ENCODE data around the gene PPT1. TPM values are rescaled to one million over a fixed set of nuclear protein-coding genes. Genes with fewer than 3 reads are reported as not detected.

PPT1 gene
- total and polyA plus RNA-seq, 2 of the 8 experiments (the other 6 are each of a cell fraction or from before 2014, with no cell fraction given), result 77.1 to 150 TPM

- no peak for TF ChIP-seq CHD7 (IDR thresholded peaks at IDR 0.05; ENCODE audit: insufficient replicate concordance, low read length)
- no peak for TF ChIP-seq TAF1 (IDR thresholded peaks at IDR 0.05; ENCODE audit: low read depth, low read length)
- TF ChIP-seq CTBP2 (IDR thresholded peaks at IDR 0.05; ENCODE audit: borderline replicate concordance, insufficient read depth, insufficient read length, low read length), result no peak
- TF ChIP-seq HDAC2 (IDR thresholded peaks at IDR 0.05; ENCODE audit: borderline replicate concordance in 1 of 2, low read depth in 2 of 2, low read length in 2 of 2), result no peak
- no peak for TF ChIP-seq POU5F1 (IDR thresholded peaks at IDR 0.05; ENCODE audit: low read depth, low read length)
- TF ChIP-seq BRCA1 (IDR thresholded peaks at IDR 0.05; ENCODE audit: low read depth, low read length), result no peak
- TF ChIP-seq KDM5A (IDR thresholded peaks at IDR 0.05; ENCODE audit: low read length), result no peak
- no peak for TF ChIP-seq EGR1 (IDR thresholded peaks at IDR 0.05; ENCODE audit: borderline replicate concordance, low read depth, low read length)
These were observed 13.3 kb upstream of the PPT1 start (continued) for GRCh38 chr1:40110389-40110788.

Measured in H1 (cell line).